WTC11 (cell line): ENCODE data around the gene LTBP4.

Experiments used
- AFF4 ChIP-seq: sonication (generic); formaldehyde crosslinking; IDR thresholded peaks from 2 replicates; pipeline ENCODE4 v1.8.1; 2023; ENCODE audit warnings: mild to moderate bottlenecking, missing genetic modification reagents, borderline replicate concordance
- CTCF ChIP-seq: fragments of 200-600 bp; IDR thresholded peaks from 2 replicates; pipeline ENCODE4 v1.8.0; 2022; ENCODE audit warnings: antibody characterized with exemption
- ELF4 ChIP-seq: sonication (generic); formaldehyde crosslinking; IDR thresholded peaks from 2 replicates; pipeline ENCODE4 v1.8.1; 2022; ENCODE audit warnings: low read depth, mild to moderate bottlenecking, moderate library complexity, missing genetic modification reagents
- HMGXB4 ChIP-seq: sonication (generic); formaldehyde crosslinking; IDR thresholded peaks from 2 replicates; pipeline ENCODE4 v1.8.1; 2023; ENCODE audit warnings: mild to moderate bottlenecking, moderate library complexity, missing genetic modification reagents
- NFE2L1 ChIP-seq: sonication (generic); formaldehyde crosslinking; IDR thresholded peaks from 2 replicates; pipeline ENCODE4 v1.8.1; 2023; ENCODE audit warnings: missing genetic modification reagents
- SP1 ChIP-seq: sonication (generic); formaldehyde crosslinking; conservative IDR thresholded peaks from 2 replicates; pipeline ENCODE4 v1.8.1; 2022; ENCODE audit warnings: missing genetic modification reagents
- USF2 ChIP-seq: sonication (generic); formaldehyde crosslinking; IDR thresholded peaks from 2 replicates; pipeline ENCODE4 v1.8.1; 2023; ENCODE audit warnings: mild to moderate bottlenecking, missing genetic modification reagents, moderate library complexity
- ZNF512 ChIP-seq: sonication (generic); formaldehyde crosslinking; IDR thresholded peaks from 2 replicates; pipeline ENCODE4 v1.8.1; 2022; ENCODE audit warnings: missing genetic modification reagents, borderline replicate concordance
- TF ChIP-seq, protein P1 (sequence below): fragments of 250-450 bp; sonication (Bioruptor Pico); IDR thresholded peaks from 2 replicates; pipeline ENCODE4 v1.9.0; 2021; ENCODE audit warnings: moderate library complexity, mild to moderate bottlenecking, inconsistent platforms, borderline replicate concordance
- TF ChIP-seq, protein P2 (sequence below): sonication (generic); formaldehyde crosslinking; conservative IDR thresholded peaks from 2 replicates; pipeline ENCODE4 v1.8.1; 2022; ENCODE audit warnings: mild to moderate bottlenecking, missing genetic modification reagents

- TF ChIP-seq CTCF (no peak), HMGXB4 (CRISPR knock-in tag) (no peak), NFE2L1 (CRISPR knock-in tag) (no peak), ELF4 (CRISPR knock-in tag) (no peak), SP1 (CRISPR knock-in tag) (no peak), AFF4 (CRISPR knock-in tag) (no peak), ZNF512 (CRISPR knock-in tag) (no peak), USF2 (CRISPR knock-in tag) (no peak)
- TF ChIP-seq, protein P1, sequence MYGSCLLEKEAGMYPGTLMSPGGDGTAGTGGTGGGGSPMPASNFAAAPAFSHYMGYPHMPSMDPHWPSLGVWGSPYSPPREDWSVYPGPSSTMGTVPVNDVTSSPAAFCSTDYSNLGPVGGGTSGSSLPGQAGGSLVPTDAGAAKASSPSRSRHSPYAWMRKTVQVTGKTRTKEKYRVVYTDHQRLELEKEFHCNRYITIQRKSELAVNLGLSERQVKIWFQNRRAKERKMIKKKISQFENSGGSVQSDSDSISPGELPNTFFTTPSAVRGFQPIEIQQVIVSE (CRISPR knock-in tag) = no peak
- TF ChIP-seq, protein P2, sequence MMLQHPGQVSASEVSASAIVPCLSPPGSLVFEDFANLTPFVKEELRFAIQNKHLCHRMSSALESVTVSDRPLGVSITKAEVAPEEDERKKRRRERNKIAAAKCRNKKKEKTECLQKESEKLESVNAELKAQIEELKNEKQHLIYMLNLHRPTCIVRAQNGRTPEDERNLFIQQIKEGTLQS (CRISPR knock-in tag) = no peak
Observed at GRCh38 chr19:40642757-40643305, 41.7 kb downstream of the LTBP4 start.
